GM10266 (cell line): Measurements from ENCODE around the gene IRX2.

Experiments
- DNase-seq: peaks from one replicate; pipeline ENCODE4 v3.0.0; 2012; ENCODE audit errors: extremely low spot score
- CTCF ChIP-seq: IDR thresholded peaks from 2 replicates; pipeline ENCODE4 v1.5.1; 2012; ENCODE audit warnings: mild to moderate bottlenecking, low read depth; ENCODE audit not compliant: control insufficient read depth, insufficient read depth; ENCODE audit errors: missing control alignments

The IRX2 gene

GRCh38 chr5:2721385-2722138 is 29.9 kb downstream of the IRX2 start:
- DNase-seq: no peak
- TF ChIP-seq CTCF: no peak

GRCh38 chr5:2719332-2719731 is 32.1 kb downstream of the IRX2 start:
- DNase-seq: no peak
- no peak for TF ChIP-seq CTCF

- no peak for TF ChIP-seq CTCF
- DNase-seq: no peak
Measured at GRCh38 chr5:2718115-2718514, 33.4 kb downstream of the IRX2 start.

GRCh38 chr5:2715856-2716255 is 35.6 kb downstream of the IRX2 start:
- DNase-seq: no peak
- no peak for TF ChIP-seq CTCF

GRCh38 chr5:2714805-2715204 is 36.7 kb downstream of the IRX2 start:
- no peak for TF ChIP-seq CTCF
- DNase-seq: no peak

GRCh38 chr5:2714026-2714425 is 37.5 kb downstream of the IRX2 start:
- DNase-seq: no peak
- TF ChIP-seq CTCF: no peak
